ENCODE measurements around the gene MROH7.

The MROH7 gene

GRCh38 chr1:54716299-54717047, 74.9 kb downstream of the MROH7 start:
- no peak for TF ChIP-seq REST (IDR thresholded peaks at IDR 0.05; ENCODE audit: insufficient read depth in 1 of 2, low read depth in 2 of 2, low read length in 2 of 2)
- TF ChIP-seq POLR2AphosphoS5 (IDR thresholded peaks at IDR 0.05; ENCODE audit: low read depth, low read length) = no peak
- TF ChIP-seq TAF1 (IDR thresholded peaks at IDR 0.05; ENCODE audit: borderline replicate concordance, insufficient read depth, low read length) = no peak
- TF ChIP-seq SIN3A (IDR thresholded peaks at IDR 0.05; ENCODE audit: borderline replicate concordance, insufficient read depth, low read length) = no peak
- TF ChIP-seq FOXP2 (optimal IDR thresholded peaks at IDR 0.05; ENCODE audit: borderline replicate concordance, extremely low read depth, extremely low read length, insufficient read depth) = no peak

GRCh38 chr1:54721719-54722118, 80.1 kb downstream of the MROH7 start:
- TF ChIP-seq SIN3A (IDR thresholded peaks at IDR 0.05; ENCODE audit: borderline replicate concordance, insufficient read depth, low read length) (no peak), POLR2AphosphoS5 (IDR thresholded peaks at IDR 0.05; ENCODE audit: low read depth, low read length) (no peak), TAF1 (IDR thresholded peaks at IDR 0.05; ENCODE audit: borderline replicate concordance, insufficient read depth, low read length) (no peak), REST (IDR thresholded peaks at IDR 0.05; ENCODE audit: insufficient read depth in 1 of 2, low read depth in 2 of 2, low read length in 2 of 2) (no peak), FOXP2 (optimal IDR thresholded peaks at IDR 0.05; ENCODE audit: borderline replicate concordance, extremely low read depth, extremely low read length, insufficient read depth) (no peak)

GRCh38 chr1:54723985-54724384, 82.4 kb downstream of the MROH7 start:
- TF ChIP-seq FOXP2 (optimal IDR thresholded peaks at IDR 0.05; ENCODE audit: borderline replicate concordance, extremely low read depth, extremely low read length, insufficient read depth) = no peak
- no peak for TF ChIP-seq REST (IDR thresholded peaks at IDR 0.05; ENCODE audit: insufficient read depth in 1 of 2, low read depth in 2 of 2, low read length in 2 of 2)
- TF ChIP-seq SIN3A (IDR thresholded peaks at IDR 0.05; ENCODE audit: borderline replicate concordance, insufficient read depth, low read length) = no peak
- no peak for TF ChIP-seq TAF1 (IDR thresholded peaks at IDR 0.05; ENCODE audit: borderline replicate concordance, insufficient read depth, low read length)
- no peak for TF ChIP-seq POLR2AphosphoS5 (IDR thresholded peaks at IDR 0.05; ENCODE audit: low read depth, low read length)

GRCh38 chr1:54724771-54725170, 83.2 kb downstream of the MROH7 start:
- TF ChIP-seq TAF1 (IDR thresholded peaks at IDR 0.05; ENCODE audit: borderline replicate concordance, insufficient read depth, low read length) = no peak
- no peak for TF ChIP-seq SIN3A (IDR thresholded peaks at IDR 0.05; ENCODE audit: borderline replicate concordance, insufficient read depth, low read length)
- TF ChIP-seq REST (IDR thresholded peaks at IDR 0.05; ENCODE audit: insufficient read depth in 1 of 2, low read depth in 2 of 2, low read length in 2 of 2) = no peak
- no peak for TF ChIP-seq FOXP2 (optimal IDR thresholded peaks at IDR 0.05; ENCODE audit: borderline replicate concordance, extremely low read depth, extremely low read length, insufficient read depth)
- no peak for TF ChIP-seq POLR2AphosphoS5 (IDR thresholded peaks at IDR 0.05; ENCODE audit: low read depth, low read length)

Data from PFSK-1 (cell line).